SK-N-SH treated with all-trans-retinoic acid at 6 μM for 48 hours (cell line): ENCODE results near the gene ITGB2.

Experiments used
- ATAC-seq: fragments of 200-7000 bp; cut with Tn5 transposase; 3 replicates; pipeline ENCODE4 v1.9.1; 2020; ENCODE audit warnings: mild to moderate bottlenecking, moderate library complexity
- ARNTL ChIP-seq: fragments of 450-650 bp; formaldehyde crosslinking; IDR thresholded peaks from 2 replicates; pipeline ENCODE4 v1.5.0; 2020; ENCODE audit warnings: low read depth, mild to moderate bottlenecking, moderate library complexity, borderline replicate concordance
- BACH2 ChIP-seq: fragments of 250-450 bp; sonication (Bioruptor Pico); IDR thresholded peaks from 2 replicates; pipeline ENCODE4 v1.9.0; 2021; ENCODE audit warnings: mild to moderate bottlenecking, borderline replicate concordance
- CREB5 ChIP-seq: fragments of 250-450 bp; sonication (Bioruptor Pico); IDR thresholded peaks from 2 replicates; pipeline ENCODE4 v1.5.1; 2020; ENCODE audit warnings: low read depth, mild to moderate bottlenecking, moderate library complexity
- CSDC2 ChIP-seq: fragments of 250-450 bp; sonication (Bioruptor Pico); IDR thresholded peaks from 2 replicates; pipeline ENCODE4 v1.5.0; 2020; ENCODE audit warnings: mild to moderate bottlenecking, moderate library complexity
- CSRNP3 ChIP-seq: fragments of 250-450 bp; sonication (Bioruptor Pico); IDR thresholded peaks from 2 replicates; pipeline ENCODE4 v1.5.1; 2021; ENCODE audit warnings: mild to moderate bottlenecking, moderate library complexity
- ESRRG ChIP-seq: fragments of 250-450 bp; sonication (Bioruptor Pico); IDR thresholded peaks from 2 replicates; pipeline ENCODE4 v1.6.1; 2021; ENCODE audit warnings: mild to moderate bottlenecking
- GLIS3 ChIP-seq: fragments of 250-450 bp; sonication (Bioruptor Pico); IDR thresholded peaks from 2 replicates; pipeline ENCODE4 v1.5.0; 2020; ENCODE audit warnings: mild to moderate bottlenecking, moderate library complexity
- ISL1 ChIP-seq: fragments of 250-450 bp; sonication (Bioruptor Pico); IDR thresholded peaks from 2 replicates; pipeline ENCODE4 v2.1.2; 2022; ENCODE audit warnings: mild to moderate bottlenecking, moderate library complexity
- OSR1 ChIP-seq: fragments of 250-450 bp; sonication (Bioruptor Pico); IDR thresholded peaks from 2 replicates; pipeline ENCODE4 v1.8.0; 2022; ENCODE audit warnings: moderate library complexity, mild to moderate bottlenecking, inconsistent platforms
- PATZ1 ChIP-seq: fragments of 250-450 bp; sonication (Bioruptor Pico); IDR thresholded peaks from 2 replicates; pipeline ENCODE4 v1.8.0; 2020; ENCODE audit warnings: mild to moderate bottlenecking, moderate library complexity, borderline replicate concordance
- POU6F1 ChIP-seq: fragments of 250-450 bp; sonication (Bioruptor Pico); IDR thresholded peaks from 2 replicates; pipeline ENCODE4 v1.8.0; 2021; ENCODE audit warnings: low read depth, mild to moderate bottlenecking, moderate library complexity, borderline replicate concordance
- RARB ChIP-seq: fragments of 250-450 bp; sonication (Bioruptor Pico); IDR thresholded peaks from 2 replicates; pipeline ENCODE4 v1.8.0; 2021; ENCODE audit warnings: mild to moderate bottlenecking, moderate library complexity
- SNAI2 ChIP-seq: fragments of 250-450 bp; sonication (Bioruptor Pico); IDR thresholded peaks from 2 replicates; pipeline ENCODE4 v1.5.0; 2020; ENCODE audit warnings: mild to moderate bottlenecking, moderate library complexity
- TCF4 ChIP-seq: fragments of 250-450 bp; sonication (Bioruptor Pico); IDR thresholded peaks from 2 replicates; pipeline ENCODE4 v1.8.0; 2021; ENCODE audit warnings: mild to moderate bottlenecking, moderate library complexity, borderline replicate concordance
- TOX ChIP-seq: fragments of 250-450 bp; sonication (Bioruptor Pico); IDR thresholded peaks from 2 replicates; pipeline ENCODE4 v1.8.0; 2021; ENCODE audit warnings: mild to moderate bottlenecking, moderate library complexity, borderline replicate concordance
- ZFP3 ChIP-seq: fragments of 250-450 bp; sonication (Bioruptor Pico); IDR thresholded peaks from 2 replicates; pipeline ENCODE4 v1.5.0; 2020; ENCODE audit warnings: mild to moderate bottlenecking, moderate library complexity
- ZNF565 ChIP-seq: fragments of 450-650 bp; formaldehyde crosslinking; conservative IDR thresholded peaks from 2 replicates; pipeline ENCODE4 v1.5.0; 2020; ENCODE audit warnings: low read depth, mild to moderate bottlenecking, moderate library complexity

ITGB2 gene

GRCh38 chr21:44899768-44900558, 20.7 kb downstream of the ITGB2 start:
- ATAC-seq, result no peak

GRCh38 chr21:44898851-44899767, 21.6 kb downstream of the ITGB2 start:
- ATAC-seq, result no peak
- no peak for TF ChIP-seq ZFP3
- TF ChIP-seq POU6F1 (CRISPR knock-in tag), result no peak
- TF ChIP-seq TCF4, result no peak
- TF ChIP-seq CREB5 (CRISPR knock-in tag), result no peak
- no peak for TF ChIP-seq PATZ1 (CRISPR knock-in tag)
- no peak for TF ChIP-seq ZNF565
- no peak for TF ChIP-seq SNAI2 (CRISPR knock-in tag)
- no peak for TF ChIP-seq CSRNP3 (CRISPR knock-in tag)
- TF ChIP-seq ESRRG (CRISPR knock-in tag), result no peak
- TF ChIP-seq TOX (CRISPR knock-in tag), result no peak
- no peak for TF ChIP-seq CSDC2 (CRISPR knock-in tag)

More at GRCh38 chr21:44899768-44900558, 20.7 kb downstream of the ITGB2 start:
- TF ChIP-seq ESRRG (CRISPR knock-in tag) (no peak), RARB (CRISPR knock-in tag) (no peak), POU6F1 (CRISPR knock-in tag) (no peak), CREB5 (CRISPR knock-in tag) (no peak), ISL1 (CRISPR knock-in tag) (no peak), GLIS3 (CRISPR knock-in tag) (no peak), OSR1 (CRISPR knock-in tag) (no peak), ARNTL (CRISPR knock-in tag) (no peak), BACH2 (CRISPR knock-in tag) (no peak), CSRNP3 (CRISPR knock-in tag) (no peak)
